Spleen (tissue), 11 donors: ENCODE results near the gene IMPDH1. TPM values are rescaled to one million over a fixed set of nuclear protein-coding genes. Genes with fewer than 3 reads are reported as not detected.

Experiments used
- DNase-seq: peaks from one replicate; pipeline ENCODE4 v3.0.0-alpha.2; 2020
- H3K27ac ChIP-seq, 8 donors: fragments of 200-600 bp; sonication (generic) in 7 of 8; 1 replicate in 4 of 8; 2 replicates in 4 of 8; pipeline versions ENCODE4 v1.5.0 to v1.8.0; 2016 to 2021; ENCODE audit warnings: inconsistent platforms in 4 of 8, mild to moderate bottlenecking in 4 of 8, moderate library complexity in 1 of 8
- H3K27me3 ChIP-seq, 7 donors: fragments of 200-600 bp; sonication (generic) in 6 of 7; replicated peaks in 1 of 7; 1 replicate in 4 of 7; 2 replicates in 3 of 7; pipeline versions ENCODE4 v1.5.0 to v1.8.0; 2016 to 2021; ENCODE audit warnings: inconsistent platforms in 3 of 7, mild to moderate bottlenecking in 1 of 7
- H3K36me3 ChIP-seq, 6 donors: fragments of 200-600 bp; sonication (generic) in 5 of 6; 1 replicate in 4 of 6; 2 replicates in 2 of 6; pipeline versions ENCODE4 v1.5.0 to v1.8.0; 2016 to 2021; ENCODE audit warnings: inconsistent platforms in 2 of 6
- H3K4me1 ChIP-seq, 6 donors: fragments of 200-600 bp; sonication (generic) in 5 of 6; 1 replicate in 3 of 6; 2 replicates in 3 of 6; pipeline versions ENCODE4 v1.5.0 to v1.8.0; 2016 to 2021; ENCODE audit warnings: inconsistent platforms in 3 of 6
- H3K4me3 ChIP-seq, 8 donors: fragments of 200-600 bp; sonication (generic) in 7 of 8; 1 replicate in 4 of 8; 2 replicates in 4 of 8; pipeline versions ENCODE4 v1.5.0 to v1.8.0; 2016 to 2021; ENCODE audit warnings: inconsistent platforms in 4 of 8, mild to moderate bottlenecking in 4 of 8, moderate library complexity in 2 of 8
- H3K9me3 ChIP-seq, 8 donors: fragments of 200-600 bp; sonication (generic) in 7 of 8; 1 replicate in 4 of 8; 2 replicates in 4 of 8; pipeline versions ENCODE4 v1.5.0 to v1.8.0; 2016 to 2021; ENCODE audit warnings: inconsistent platforms in 4 of 8
- CTCF ChIP-seq, 11 experiments: fragments of 200-600 bp in 7 of 11; fragments of 450-650 bp in 4 of 11; sonication (generic) in 4 of 11; IDR thresholded peaks in 8 of 11; conservative IDR thresholded peaks in 3 of 11; 1 replicate in 7 of 11; 2 replicates in 4 of 11; pipeline versions ENCODE4 v1.4.0 to v1.8.0; 2016 to 2021; ENCODE audit warnings: antibody characterized with exemption in 11 of 11, inconsistent platforms in 4 of 11, mild to moderate bottlenecking in 1 of 11
- POLR2A ChIP-seq, 3 donors: fragments of 450-650 bp; IDR thresholded peaks; one replicate each; pipeline ENCODE4 v1.5.1; 2017; ENCODE audit warnings: antibody characterized with exemption in 3 of 3, mild to moderate bottlenecking in 1 of 3
- POLR2AphosphoS5 ChIP-seq, 3 donors: sonication (generic); formaldehyde crosslinking; IDR thresholded peaks; one replicate each; pipeline ENCODE4 v1.5.1; 2017; ENCODE audit warnings: antibody characterized with exemption in 3 of 3
- WGBS, 5 donors: extraction: QIAGEN DNeasy Blood & Tissue Kit in 3 of 5; methylation state at CpG; one replicate each; pipeline versions ENCODE4 v1.1.5 to v1.1.7; 2013 to 2018; 5-methylcytosine and 5-hydroxymethylcytosine counted together
- intact Hi-C: fragments of 100-400 bp; cut with DNase I; formaldehyde crosslinking; loops from one replicate; pipeline ENCODE4 v1.15.0; 2023; ENCODE audit warnings: low total_unique reads
- polyA plus RNA-seq, 3 donors: library from polyadenylated mRNA; stranded (reverse); fragments of 200-250 nt; gene quantifications; one replicate each; pipeline ENCODE4 v1.2.1, GENCODE V29; 2013
- total RNA-seq, 7 donors: library from RNA; depleted of rRNA in 3 of 7; stranded (reverse); fragments of >200 nt in 3 of 7; fragmentation: NEBNext Ultra II Directional in 4 of 7; extraction: Animal tissue kit (Norgen Biotek cat#: 25700) in 4 of 7; gene quantifications; one replicate each; pipeline versions ENCODE4 v1.1.0 to v1.2.1, GENCODE V29; 2016 to 2021
- donor health status: healthy with polysubstance abuse.
- donor health status: DM: no; HTN: no; CAD: no; lungs with moderate emphysema.
- donor health status: DM: no; HTN: no; CAD: no.
- donor health status: Bipolar disorder and iron deficiency.
- donor health status: healthy.
- donor health status: DM: no; HTN: no; CAD: no.
- donor health status: DM: yes; HTN: yes; CAD: no.

IMPDH1 gene
- total and polyA plus RNA-seq, 10 donors = 29.9 to 120 (median 83.1) TPM

GRCh38 chr7:128406314-128407232 is 3.2 kb downstream of the IMPDH1 start:
- WGBS, 5 donors = 51 to 64% (median 54%) methylated on average over 9 to 16 of the region's 17 CpGs
- no peak for TF ChIP-seq POLR2AphosphoS5 (IDR thresholded peaks at IDR 0.05)
- no peak for TF ChIP-seq POLR2A (IDR thresholded peaks at IDR 0.05)
- TF ChIP-seq CTCF (IDR thresholded peaks at IDR 0.05 in 8 of 11, conservative IDR thresholded peaks at IDR 0.05 in 3 of 11) = no peak
- peak overlapping the region; percentile 2 to 96 (median 92) for H3K27ac ChIP-seq

GRCh38 chr7:128405471-128406313 is 4.1 kb downstream of the IMPDH1 start:
- Histone ChIP-seq H3K27me3 (no peaks in the 10 kb centered on the region), H3K9me3 (no peaks in the 10 kb centered on the region), H3K4me3 (peak overlapping the region; percentile 57 to 93 (median 74)), H3K36me3 (peaks cover 0 to 31% (median 14%) of the 10 kb centered on the region in 6 donors), H3K27ac (peak overlapping the region; percentile 22 to 96 (median 91)), H3K4me1 (peaks cover 23 to 67% (median 58%) of the 10 kb centered on the region in 6 donors)
- TF ChIP-seq POLR2AphosphoS5 (IDR thresholded peaks at IDR 0.05) (peak in 2 of 3 donors; percentile 43 to 61), POLR2A (IDR thresholded peaks at IDR 0.05) (no peak)
- DNase-seq = peak; percentile 92
- intact Hi-C loops = no loop called here
- 1 to 2% (median 1%) methylated on average over 22 to 107 of the region's 107 CpGs for WGBS, 5 donors

More at GRCh38 chr7:128406314-128407232, 3.2 kb downstream of the IMPDH1 start:
- intact Hi-C loops = no loop called here
- Histone ChIP-seq H3K4me3 (peak overlapping the region in 6 of 8 donors; percentile 11 to 93 (median 71)), H3K4me1 (peaks cover 25 to 72% (median 63%) of the 10 kb centered on the region in 6 donors), H3K27me3 (peaks cover 0 to 3% (median 0%) of the 10 kb centered on the region in 7 donors), H3K36me3 (peaks cover 0 to 22% (median 5%) of the 10 kb centered on the region in 6 donors), H3K9me3 (no peaks in the 10 kb centered on the region)
- DNase-seq = peak; percentile 79

- Histone ChIP-seq H3K27me3 (no peaks in the 10 kb centered on the region), H3K4me1 (peaks cover 20 to 60% (median 52%) of the 10 kb centered on the region in 6 donors), H3K36me3 (peaks cover 0 to 38% (median 21%) of the 10 kb centered on the region in 6 donors), H3K27ac (peak overlapping the region in 7 of 8 donors; percentile 22 to 96 (median 89)), H3K4me3 (peak overlapping the region; percentile 57 to 93 (median 74)), H3K9me3 (no peaks in the 10 kb centered on the region)
- DNase-seq = no peak
- intact Hi-C loops = no loop called here
- TF ChIP-seq POLR2A (IDR thresholded peaks at IDR 0.05) (no peak), CTCF (IDR thresholded peaks at IDR 0.05 in 8 of 11, conservative IDR thresholded peaks at IDR 0.05 in 3 of 11) (peak in 2 of 11 experiments; percentile 13 to 35), POLR2AphosphoS5 (IDR thresholded peaks at IDR 0.05) (no peak)
- WGBS, 5 donors = 29 to 41% (median 34%) methylated on average over 9 to 13 of the region's 13 CpGs
Measured at GRCh38 chr7:128404886-128405470, 4.8 kb downstream of the IMPDH1 start.

GRCh38 chr7:128404143-128404681 is 5.6 kb downstream of the IMPDH1 start:
- DNase-seq = no peak
- intact Hi-C loops = no loop called here
- peak overlapping the region in 4 of 8 donors; percentile 68 to 93 (median 78) for H3K4me3 ChIP-seq

More at GRCh38 chr7:128404143-128404681, 5.6 kb downstream of the IMPDH1 start:
- Histone ChIP-seq H3K4me1 (peaks cover 19 to 55% (median 48%) of the 10 kb centered on the region in 6 donors), H3K36me3 (peaks cover 0 to 46% (median 29%) of the 10 kb centered on the region in 6 donors), H3K9me3 (no peaks in the 10 kb centered on the region), H3K27me3 (no peaks in the 10 kb centered on the region), H3K27ac (peak overlapping the region in 1 of 8 donors; percentile 93)
- TF ChIP-seq CTCF (IDR thresholded peaks at IDR 0.05 in 8 of 11, conservative IDR thresholded peaks at IDR 0.05 in 3 of 11) (no peak), POLR2AphosphoS5 (IDR thresholded peaks at IDR 0.05) (no peak), POLR2A (IDR thresholded peaks at IDR 0.05) (no peak)
- WGBS, 5 donors = 69 to 86% (median 81%) methylated on average over 9 of the region's 9 CpGs
